ENCODE measurements around the gene SF3B1. TPM values are rescaled to one million over a fixed set of nuclear protein-coding genes. Genes with fewer than 3 reads are reported as not detected.

SF3B1 gene
- total RNA-seq, 1 experiment from 2014 or later, result 274 TPM

DNA sequence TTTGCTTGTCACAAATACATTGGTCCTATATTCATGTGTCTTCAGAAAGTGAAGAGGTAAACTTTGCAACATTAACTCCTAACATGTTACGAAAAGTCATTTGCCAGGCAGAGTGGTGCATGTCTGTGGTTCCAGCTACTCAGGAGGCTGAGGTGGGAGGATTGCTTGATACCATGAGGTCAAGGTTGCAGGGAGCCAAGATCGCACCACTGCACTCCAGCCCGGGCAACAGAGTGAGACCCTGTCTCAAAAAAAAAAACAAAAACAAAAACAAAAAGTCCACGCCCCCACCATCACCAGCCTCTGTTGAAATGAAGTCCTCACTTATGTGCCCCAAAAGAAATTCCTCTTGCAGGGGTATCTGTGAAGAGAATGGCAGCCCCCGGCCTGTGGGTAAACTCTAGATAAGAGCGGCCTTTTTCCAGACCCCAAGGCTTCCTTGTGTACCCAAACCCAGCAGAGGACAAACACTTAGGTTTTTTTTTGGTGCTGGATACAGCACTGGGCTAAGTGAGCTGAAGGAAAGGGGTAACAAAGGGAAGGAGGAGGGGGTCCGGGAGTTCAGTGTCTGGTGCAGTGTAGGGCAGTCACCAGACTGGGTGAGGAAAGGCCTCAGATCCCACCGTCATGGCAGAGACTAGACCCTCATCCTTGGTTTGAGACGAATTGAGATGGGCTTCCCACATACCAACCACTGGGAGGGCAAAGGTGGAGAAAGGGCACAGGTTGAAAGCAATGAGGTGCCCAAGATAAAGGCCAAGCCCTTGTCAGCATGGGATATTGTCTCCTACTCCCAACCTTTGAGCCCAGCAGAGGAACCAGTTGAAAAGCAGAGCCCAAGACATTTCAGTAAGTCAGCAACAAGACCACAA lies 45.6 kb upstream of the SF3B1 start:
- H3K27me3 Mint-ChIP-seq (ENCODE audit: insufficient read depth, unreplicated experiment), result no peaks in the 10 kb centered on the region
- H3K4me1 Mint-ChIP-seq (ENCODE audit: low read depth, unreplicated experiment), result no peaks in the 10 kb centered on the region
- peaks cover 58% of the 10 kb centered on the region for H3K36me3 Mint-ChIP-seq (ENCODE audit: insufficient read depth, unreplicated experiment)
- CTCF ChIA-PET, result no interaction called here
- intact Hi-C loops (cut with micrococcal nuclease; ENCODE audit: unreplicated experiment), result loop anchor here (2.0 kb wide), 1 partner anchor 20 kb away; no protein-coding TSS in a partner anchor
- DNase-seq, result no peak
- POLR2A ChIA-PET, result no interaction called here
- TF ChIP-seq CTCF (IDR thresholded peaks at IDR 0.05; ENCODE audit: insufficient read depth in 1 of 2, low read depth in 1 of 2, low read length in 1 of 2, severe bottlenecking in 1 of 2, unreplicated experiment in 1 of 2), result no peak
- no peaks in the 10 kb centered on the region; the same call in 1 of the 2 replicates for H3K36me3 ChIP-seq (ENCODE audit: control insufficient read depth, insufficient read depth, low read length)
- peaks cover 10% of the 10 kb centered on the region for H3K9me3 Mint-ChIP-seq (ENCODE audit: unreplicated experiment)
- no peak overlapping the region for H3K4me3 ChIP-seq (ENCODE audit: low read depth, low read length)
- H3K27me3 ChIP-seq (replicated peaks; ENCODE audit: control insufficient read depth, insufficient read depth, low read length), result no peaks in the 10 kb centered on the region
- no peak overlapping the region for H3K27ac Mint-ChIP-seq (ENCODE audit: unreplicated experiment)
- H3K9me3 ChIP-seq, result peaks cover 9% of the 10 kb centered on the region
- BruUV-seq (replicated peaks), result no TSS peak
- H3K4me3 Mint-ChIP-seq (ENCODE audit: unreplicated experiment), result no peak overlapping the region
- 0 out of 2 replicates have a peak, but pooled peaks cover 9% of the 10 kb centered on the region for H3K4me1 ChIP-seq

DNA sequence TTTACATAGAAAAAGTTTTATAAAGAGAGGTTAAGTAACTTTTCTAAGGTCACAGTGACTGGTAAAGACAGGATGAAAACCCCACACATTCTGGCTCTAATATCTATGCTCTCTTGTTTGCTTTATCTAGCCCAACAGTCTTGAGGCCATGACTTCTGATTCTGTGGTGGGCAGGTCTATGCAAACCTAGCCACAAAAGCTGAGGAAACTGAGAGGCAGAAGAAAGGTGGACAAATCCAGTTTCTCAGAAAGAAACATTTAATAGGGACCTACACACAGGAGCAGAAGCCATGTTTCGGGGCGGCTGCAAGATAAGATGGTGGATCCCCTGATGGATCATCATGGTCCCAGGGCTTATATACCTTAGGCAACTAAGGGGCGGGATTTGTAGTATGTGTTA lies 43.0 kb upstream of the SF3B1 start:
- Mint-ChIP-seq H3K27ac (ENCODE audit: unreplicated experiment) (no peak overlapping the region), H3K9me3 (ENCODE audit: unreplicated experiment) (no peaks in the 10 kb centered on the region), H3K36me3 (ENCODE audit: insufficient read depth, unreplicated experiment) (peaks cover 40% of the 10 kb centered on the region), H3K4me3 (ENCODE audit: unreplicated experiment) (no peak overlapping the region), H3K27me3 (ENCODE audit: insufficient read depth, unreplicated experiment) (no peaks in the 10 kb centered on the region), H3K4me1 (ENCODE audit: low read depth, unreplicated experiment) (no peaks in the 10 kb centered on the region)
- Histone ChIP-seq H3K4me1 (0 out of 2 replicates have a peak, but pooled peaks cover 9% of the 10 kb centered on the region), H3K27me3 (replicated peaks; ENCODE audit: control insufficient read depth, insufficient read depth, low read length) (no peaks in the 10 kb centered on the region), H3K4me3 (ENCODE audit: low read depth, low read length) (no peak overlapping the region), H3K9me3 (no peaks in the 10 kb centered on the region; the same call in 1 of the 2 replicates), H3K36me3 (ENCODE audit: control insufficient read depth, insufficient read depth, low read length) (no peaks in the 10 kb centered on the region; the same call in 1 of the 2 replicates)
- intact Hi-C loops (cut with micrococcal nuclease; ENCODE audit: unreplicated experiment), result no loop called here
- TF ChIP-seq CTCF (IDR thresholded peaks at IDR 0.05; ENCODE audit: insufficient read depth in 1 of 2, low read depth in 1 of 2, low read length in 1 of 2, severe bottlenecking in 1 of 2, unreplicated experiment in 1 of 2), result no peak
- no peak for DNase-seq
- ChIA-PET POLR2A (no interaction called here), CTCF (no interaction called here)
- no TSS peak for BruUV-seq (replicated peaks)

GRCh38 chr2:197472166-197472565 lies 37.3 kb upstream of the SF3B1 start:
- Histone ChIP-seq H3K4me3 (ENCODE audit: low read depth, low read length) (no peak overlapping the region), H3K4me1 (no peaks in the 10 kb centered on the region), H3K9me3 (no peaks in the 10 kb centered on the region; the same call in 1 of the 2 replicates), H3K36me3 (ENCODE audit: control insufficient read depth, insufficient read depth, low read length) (no peaks in the 10 kb centered on the region; the same call in 1 of the 2 replicates), H3K27me3 (replicated peaks; ENCODE audit: control insufficient read depth, insufficient read depth, low read length) (no peaks in the 10 kb centered on the region)
- no peak for DNase-seq
- TF ChIP-seq CTCF (IDR thresholded peaks at IDR 0.05; ENCODE audit: insufficient read depth in 1 of 2, low read depth in 1 of 2, low read length in 1 of 2, severe bottlenecking in 1 of 2, unreplicated experiment in 1 of 2), result no peak
- H3K27ac Mint-ChIP-seq (ENCODE audit: unreplicated experiment), result no peak overlapping the region
- no peaks in the 10 kb centered on the region for H3K27me3 Mint-ChIP-seq (ENCODE audit: insufficient read depth, unreplicated experiment)
- H3K4me3 Mint-ChIP-seq (ENCODE audit: unreplicated experiment), result no peak overlapping the region
- no TSS peak for BruUV-seq (replicated peaks)
- peaks cover 47% of the 10 kb centered on the region for H3K36me3 Mint-ChIP-seq (ENCODE audit: insufficient read depth, unreplicated experiment)
- intact Hi-C loops (cut with micrococcal nuclease; ENCODE audit: unreplicated experiment), result no loop called here
- no peaks in the 10 kb centered on the region for H3K9me3 Mint-ChIP-seq (ENCODE audit: unreplicated experiment)
- ChIA-PET POLR2A (no interaction called here), CTCF (no interaction called here)
- no peaks in the 10 kb centered on the region for H3K4me1 Mint-ChIP-seq (ENCODE audit: low read depth, unreplicated experiment)
